HCT116 (cell line): ENCODE results near the gene RPS27. TPM values are rescaled to one million over a fixed set of nuclear protein-coding genes. Genes with fewer than 3 reads are reported as not detected.

Experiments
- ATAC-seq: fragments of 200-7000 bp; cut with Tn5 transposase; 2 replicates; pipeline ENCODE4 v1.9.1; 2020; ENCODE audit warnings: mild to moderate bottlenecking, moderate library complexity
- BruUV-seq: library from RNA; stranded (reverse); fragments of 400-500 nt; replicated peaks from 2 replicates; lab custom pipeline; 2021; lab: Mats Ljungman, UMichigan
- CTCF ChIA-PET: fragments of 300-600 bp; sonication (Branson Sonifier 250); formaldehyde crosslinking; loops from one replicate; lab custom pipeline; 2021; ENCODE audit warnings: antibody characterized with exemption; lab: Charles Lee
- POLR2A ChIA-PET: fragments of 300-600, 350-600 bp; sonication (Branson Sonifier 250); formaldehyde crosslinking; loops from one replicate; lab custom pipeline; 2021; ENCODE audit warnings: antibody characterized with exemption; lab: Charles Lee
- RAD21 ChIA-PET, 2 experiments: fragments of 300-600 bp; sonication (Branson Sonifier 250); formaldehyde crosslinking; loops; one replicate each; lab custom pipeline; 2023; ENCODE audit warnings: low total read pairs in 2 of 2; ENCODE audit not compliant: uncharacterized antibody in 2 of 2, unreplicated experiment in 2 of 2, low non-redundant PET in 1 of 2; lab: Charles Lee
- DNase-seq: peaks from one replicate; pipeline ENCODE4 v3.0.0-alpha.2; 2010; ENCODE audit warnings: low read depth, low spot score
- H2AFZ ChIP-seq: fragments of 200-600 bp; shearing (Covaris generic), sonication (generic); 2 replicates; pipeline ENCODE4 v1.6.1; 2017; ENCODE audit warnings: low read depth, mixed run types, mixed read lengths, antibody characterized with exemption, low read length; ENCODE audit not compliant: poor library complexity, severe bottlenecking
- H3K27ac ChIP-seq: 2 replicates; pipeline ENCODE4 v1.5.1; 2012; ENCODE audit warnings: low read depth, low read length
- H3K27me3 ChIP-seq: fragments of 200-600 bp; sonication (generic); 2 replicates; pipeline ENCODE4 v1.6.1; 2016; ENCODE audit warnings: mixed run types, low read length, mixed read lengths; ENCODE audit not compliant: insufficient read depth
- H3K36me3 ChIP-seq, 2 experiments: fragments of 200-500 bp in 1 of 2; fragments of 200-600 bp in 1 of 2; sonication (Bioruptor generic) in 1 of 2; sonication (generic) in 1 of 2; 2 replicates each; pipeline versions ENCODE4 v1.5.1 to v1.6.1; 2014 to 2016; ENCODE audit warnings: low read length in 2 of 2, inconsistent platforms in 1 of 2, mixed read lengths in 1 of 2, mixed run types in 1 of 2; ENCODE audit not compliant: insufficient read depth in 2 of 2, control insufficient read depth in 1 of 2
- H3K4me1 ChIP-seq, 2 experiments: fragments of 200-600 bp in 1 of 2; sonication (generic) in 1 of 2; 2 replicates each; pipeline versions ENCODE4 v1.5.1 to v1.6.1; 2012 to 2017; ENCODE audit warnings: low read length in 2 of 2, inconsistent platforms in 1 of 2, mild to moderate bottlenecking in 1 of 2, mixed read lengths in 1 of 2, mixed run types in 1 of 2, moderate library complexity in 1 of 2; ENCODE audit not compliant: insufficient read depth in 2 of 2, control insufficient read depth in 1 of 2
- H3K4me2 ChIP-seq: fragments of 200-600 bp; sonication (generic); 2 replicates; pipeline ENCODE4 v1.6.1; 2017; ENCODE audit warnings: mixed run types, low read length, mixed read lengths
- H3K4me3 ChIP-seq, 2 experiments: fragments of 200-600 bp in 1 of 2; sonication (generic) in 1 of 2; replicated peaks in 1 of 2; 2 replicates each; pipeline ENCODE4 v1.5.1; 2011 to 2016; ENCODE audit warnings: low read length in 2 of 2, control low read depth in 1 of 2, low read depth in 1 of 2, mild to moderate bottlenecking in 1 of 2, mixed read lengths in 1 of 2, mixed run types in 1 of 2
- H3K79me2 ChIP-seq: fragments of 200-600 bp; sonication (generic); 2 replicates; pipeline ENCODE4 v1.6.1; 2017; ENCODE audit warnings: mild to moderate bottlenecking, mixed run types, low read length, moderate library complexity, mixed read lengths; ENCODE audit not compliant: insufficient read depth
- H3K9ac ChIP-seq: fragments of 200-600 bp; sonication (generic); 2 replicates; pipeline ENCODE4 v1.6.1; 2016; ENCODE audit warnings: low read length, mixed read lengths
- H3K9me2 ChIP-seq: fragments of 200-600 bp; sonication (generic), shearing (Covaris generic); 2 replicates; pipeline ENCODE4 v1.6.1; 2017; ENCODE audit warnings: mixed run types, mild to moderate bottlenecking, moderate library complexity; ENCODE audit not compliant: insufficient read depth
- H3K9me3 ChIP-seq, 2 experiments: fragments of 200-500 bp in 1 of 2; fragments of 200-600 bp in 1 of 2; sonication (Bioruptor generic) in 1 of 2; sonication (generic) in 1 of 2; 2 replicates each; pipeline ENCODE4 v1.6.1; 2014 to 2017; ENCODE audit warnings: low read length in 2 of 2, mixed read lengths in 2 of 2, inconsistent platforms in 1 of 2, low read depth in 1 of 2, mild to moderate bottlenecking in 1 of 2, mixed run types in 1 of 2, moderate library complexity in 1 of 2; ENCODE audit not compliant: control insufficient read depth in 1 of 2, insufficient read depth in 1 of 2
- H4K20me1 ChIP-seq: fragments of 200-600 bp; sonication (generic), shearing (Covaris generic); 2 replicates; pipeline ENCODE4 v1.6.1; 2017; ENCODE audit warnings: mixed run types, mild to moderate bottlenecking, moderate library complexity; ENCODE audit not compliant: insufficient read depth
- CBX3 ChIP-seq: IDR thresholded peaks from 2 replicates; pipeline ENCODE4 v1.6.1; 2012; ENCODE audit warnings: low read depth
- EZH2 ChIP-seq: fragments of 200-600 bp; sonication (generic); IDR thresholded peaks from 2 replicates; pipeline ENCODE4 v1.6.1; 2017; ENCODE audit warnings: antibody characterized with exemption, mixed run types
- TCF7L2 ChIP-seq: IDR thresholded peaks from 2 replicates; pipeline ENCODE4 v1.7.0; 2011; ENCODE audit warnings: borderline replicate concordance, inconsistent platforms; ENCODE audit not compliant: insufficient read depth, insufficient read length; ENCODE audit errors: extremely low read depth
- YY1 ChIP-seq: IDR thresholded peaks from 2 replicates; pipeline ENCODE4 v1.6.1; 2011; ENCODE audit warnings: low read length, low read depth, moderate library complexity, mild to moderate bottlenecking; ENCODE audit not compliant: insufficient replicate concordance; ENCODE audit errors: extremely low read depth
- ZFX ChIP-seq: fragments of 450-650 bp; IDR thresholded peaks from 2 replicates; pipeline ENCODE4 v1.6.1; 2017
- intact Hi-C: fragments of 100-400 bp; cut with micrococcal nuclease; formaldehyde crosslinking; loops from 2 replicates; pipeline ENCODE4 v1.10.0; 2022
- total RNA-seq: library from RNA; stranded (reverse); gene quantifications from one replicate; pipeline ENCODE4 v1.2.1, GENCODE V29; 2021; ENCODE audit not compliant: unreplicated experiment
- TF ChIP-seq, protein P1 (sequence below): IDR thresholded peaks from 2 replicates; pipeline ENCODE4 v1.6.1; 2011; ENCODE audit warnings: mild to moderate bottlenecking, low read length, moderate library complexity; ENCODE audit not compliant: insufficient replicate concordance; ENCODE audit errors: extremely low read depth

Gene RPS27
- total RNA-seq, 1 experiment from 2014 or later: 1,905 TPM

DNA sequence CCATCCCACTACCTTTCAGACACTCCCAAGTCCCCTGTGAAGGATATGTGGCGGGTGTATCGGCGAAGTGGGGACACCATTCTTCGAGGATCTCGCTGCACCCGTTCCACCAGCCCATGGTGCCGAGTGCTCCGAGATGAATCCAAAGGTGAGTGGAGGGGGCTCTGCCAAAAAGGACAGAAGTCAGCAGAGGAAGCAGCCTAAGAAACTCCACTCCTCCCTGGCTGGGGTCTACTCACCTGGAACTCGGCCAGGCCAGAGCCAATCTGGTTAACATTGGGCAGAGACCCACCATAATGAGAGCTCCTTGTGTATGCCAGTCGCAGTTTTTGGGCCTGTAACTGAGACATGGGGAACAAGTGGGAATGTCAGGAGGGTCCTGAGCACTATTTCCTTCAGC is 35.7 kb upstream of the RPS27 start:
- Histone ChIP-seq H3K4me1 (peaks cover 4 to 19% of the 10 kb centered on the region in 2 experiments; a peak in 2 of 4 replicates), H3K27me3 (no peaks in the 10 kb centered on the region), H3K4me3 (no peak overlapping the region), H3K36me3 (peaks cover 19 to 22% of the 10 kb centered on the region in 2 experiments; a peak in 3 of 4 replicates), H3K9me3 (no peaks in the 10 kb centered on the region), H3K27ac (no peak overlapping the region), H3K4me2 (no peak overlapping the region), H3K9ac (no peak overlapping the region), H2AFZ (no peak overlapping the region), H4K20me1 (no peaks in the 10 kb centered on the region), H3K9me2 (no peaks in the 10 kb centered on the region), H3K79me2 (peaks cover 49% of the 10 kb centered on the region)
- no peak for TF ChIP-seq ZFX
- TF ChIP-seq TCF7L2: no peak
- TF ChIP-seq CBX3: no peak
- no peak for TF ChIP-seq EZH2
- no peak for TF ChIP-seq YY1
- TF ChIP-seq, protein P1, sequence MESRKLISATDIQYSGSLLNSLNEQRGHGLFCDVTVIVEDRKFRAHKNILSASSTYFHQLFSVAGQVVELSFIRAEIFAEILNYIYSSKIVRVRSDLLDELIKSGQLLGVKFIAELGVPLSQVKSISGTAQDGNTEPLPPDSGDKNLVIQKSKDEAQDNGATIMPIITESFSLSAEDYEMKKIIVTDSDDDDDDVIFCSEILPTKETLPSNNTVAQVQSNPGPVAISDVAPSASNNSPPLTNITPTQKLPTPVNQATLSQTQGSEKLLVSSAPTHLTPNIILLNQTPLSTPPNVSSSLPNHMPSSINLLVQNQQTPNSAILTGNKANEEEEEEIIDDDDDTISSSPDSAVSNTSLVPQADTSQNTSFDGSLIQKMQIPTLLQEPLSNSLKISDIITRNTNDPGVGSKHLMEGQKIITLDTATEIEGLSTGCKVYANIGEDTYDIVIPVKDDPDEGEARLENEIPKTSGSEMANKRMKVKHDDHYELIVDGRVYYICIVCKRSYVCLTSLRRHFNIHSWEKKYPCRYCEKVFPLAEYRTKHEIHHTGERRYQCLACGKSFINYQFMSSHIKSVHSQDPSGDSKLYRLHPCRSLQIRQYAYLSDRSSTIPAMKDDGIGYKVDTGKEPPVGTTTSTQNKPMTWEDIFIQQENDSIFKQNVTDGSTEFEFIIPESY: no peak
- POLR2A ChIA-PET: no interaction called here
- CTCF ChIA-PET: no interaction called here
- RAD21 ChIA-PET: no interaction called here
- intact Hi-C loops: no loop called here
- ATAC-seq (no peak), DNase-seq (no peak)
- BruUV-seq: no TSS peak
